Smooth muscle cell (in vitro differentiated cells): ENCODE measurements around the gene MAGIX. TPM values are rescaled to one million over a fixed set of nuclear protein-coding genes. Genes with fewer than 3 reads are reported as not detected.

ENCODE experiments used
- DNase-seq: peaks from one replicate; lab custom pipeline; 2025; ENCODE audit not compliant: unreplicated experiment; lab: John Stamatoyannopoulos, UW
- H2AFZ ChIP-seq: fragments of 200-600 bp; sonication (generic); 2 replicates; pipeline ENCODE4 v1.6.0; 2016; ENCODE audit warnings: antibody characterized with exemption, low read depth, mild to moderate bottlenecking
- H3F3A ChIP-seq: fragments of 200-600 bp; sonication (generic); 2 replicates; pipeline ENCODE4 v1.6.0; 2017; ENCODE audit warnings: antibody characterized with exemption, low read depth
- H3K27ac ChIP-seq: fragments of 200-600 bp; sonication (generic); 2 replicates; pipeline ENCODE4 v1.5.1; 2016; ENCODE audit warnings: low read depth, mild to moderate bottlenecking
- H3K27me3 ChIP-seq: fragments of 200-600 bp; sonication (generic); 2 replicates; pipeline ENCODE4 v1.6.1; 2016; ENCODE audit warnings: low read depth, mild to moderate bottlenecking
- H3K36me3 ChIP-seq: fragments of 200-600 bp; sonication (generic); 2 replicates; pipeline ENCODE4 v1.5.1; 2016; ENCODE audit warnings: low read depth
- H3K4me1 ChIP-seq: fragments of 200-600 bp; sonication (generic); 2 replicates; pipeline ENCODE4 v1.5.1; 2016; ENCODE audit warnings: low read depth
- H3K4me2 ChIP-seq: fragments of 200-600 bp; sonication (generic); 2 replicates; pipeline ENCODE4 v1.6.0; 2016; ENCODE audit warnings: mild to moderate bottlenecking
- H3K4me3 ChIP-seq: fragments of 200-600 bp; sonication (generic); 2 replicates; pipeline ENCODE4 v1.5.1; 2016; ENCODE audit warnings: mild to moderate bottlenecking
- H3K79me2 ChIP-seq: fragments of 200-600 bp; sonication (generic); 2 replicates; pipeline ENCODE4 v1.6.0; 2016; ENCODE audit warnings: low read depth, mild to moderate bottlenecking
- H3K9ac ChIP-seq: fragments of 200-600 bp; sonication (generic); 2 replicates; pipeline ENCODE4 v1.6.0; 2016; ENCODE audit warnings: low read depth
- H3K9me3 ChIP-seq: fragments of 200-600 bp; sonication (generic); replicated peaks from 2 replicates; pipeline ENCODE4 v1.5.1; 2016; ENCODE audit warnings: low read depth
- H4K20me1 ChIP-seq: fragments of 200-600 bp; sonication (generic); 2 replicates; pipeline ENCODE4 v1.6.0; 2016; ENCODE audit warnings: low read depth
- WGBS: methylation state at CpG from one replicate; pipeline ENCODE4 v1.1.7; 2016; ENCODE audit warnings: low lambda C conversion rate; 5-methylcytosine and 5-hydroxymethylcytosine counted together
- polyA plus RNA-seq: library from polyadenylated mRNA; unstranded; fragments of >200 nt; fragmentation: Nextera tagmentation; extraction: Ambion mirVana; gene quantifications from 2 replicates; pipeline ENCODE4 v1.2.1, GENCODE V29; 2016
- total RNA-seq: library from RNA; depleted of rRNA; stranded (reverse); fragments of >200 nt; gene quantifications from 2 replicates; pipeline ENCODE4 v1.2.3, GENCODE V29; 2014
- TF ChIP-seq, protein P1 (sequence below): fragments of 200-600 bp; sonication (generic); IDR thresholded peaks from 2 replicates; pipeline ENCODE4 v1.5.1; 2017; ENCODE audit warnings: borderline replicate concordance, mild to moderate bottlenecking, antibody characterized with exemption; ENCODE audit not compliant: insufficient read depth, poor library complexity, severe bottlenecking

Gene MAGIX
- total and polyA plus RNA-seq, 2 experiments from 2014 or later: 0.45 to 3.8 TPM

- Histone ChIP-seq H3K79me2 (no peaks in the 10 kb centered on the region), H3K4me3 (peak overlapping the region; percentile 50), H2AFZ (no peak overlapping the region), H3F3A (no peaks in the 10 kb centered on the region), H4K20me1 (peaks cover 7% of the 10 kb centered on the region), H3K9ac (peak overlapping the region; percentile 51), H3K36me3 (no peaks in the 10 kb centered on the region), H3K27ac (peak overlapping the region; percentile 57), H3K9me3 (no peaks in the 10 kb centered on the region), H3K4me1 (no peaks in the 10 kb centered on the region), H3K4me2 (peak overlapping the region; percentile 87), H3K27me3 (no peaks in the 10 kb centered on the region)
- TF ChIP-seq, protein P1, sequence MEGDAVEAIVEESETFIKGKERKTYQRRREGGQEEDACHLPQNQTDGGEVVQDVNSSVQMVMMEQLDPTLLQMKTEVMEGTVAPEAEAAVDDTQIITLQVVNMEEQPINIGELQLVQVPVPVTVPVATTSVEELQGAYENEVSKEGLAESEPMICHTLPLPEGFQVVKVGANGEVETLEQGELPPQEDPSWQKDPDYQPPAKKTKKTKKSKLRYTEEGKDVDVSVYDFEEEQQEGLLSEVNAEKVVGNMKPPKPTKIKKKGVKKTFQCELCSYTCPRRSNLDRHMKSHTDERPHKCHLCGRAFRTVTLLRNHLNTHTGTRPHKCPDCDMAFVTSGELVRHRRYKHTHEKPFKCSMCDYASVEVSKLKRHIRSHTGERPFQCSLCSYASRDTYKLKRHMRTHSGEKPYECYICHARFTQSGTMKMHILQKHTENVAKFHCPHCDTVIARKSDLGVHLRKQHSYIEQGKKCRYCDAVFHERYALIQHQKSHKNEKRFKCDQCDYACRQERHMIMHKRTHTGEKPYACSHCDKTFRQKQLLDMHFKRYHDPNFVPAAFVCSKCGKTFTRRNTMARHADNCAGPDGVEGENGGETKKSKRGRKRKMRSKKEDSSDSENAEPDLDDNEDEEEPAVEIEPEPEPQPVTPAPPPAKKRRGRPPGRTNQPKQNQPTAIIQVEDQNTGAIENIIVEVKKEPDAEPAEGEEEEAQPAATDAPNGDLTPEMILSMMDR: no peak
- peak; percentile 53 for DNase-seq
- 34% methylated on average over 26 of the region's 46 CpGs for WGBS
Observed at GRCh38 chrX:49184294-49185281, 22.0 kb downstream of the MAGIX start.

GRCh38 chrX:49186125-49187027 is 23.8 kb downstream of the MAGIX start, which contains the start of gene PRICKLE3:
Gene PRICKLE3, minus strand, starts transcription at chrX:49186373. Its CDS starts 76 bp downstream, at chrX:49186297.
- H3K9ac ChIP-seq: no peak within 1 kb of the TSS
- H2AFZ ChIP-seq: no peak within 1 kb of the TSS
- no peaks in the 10 kb centered on the region for H3K36me3 ChIP-seq
- no peaks in the 10 kb centered on the region for H3K27me3 ChIP-seq
- H3K9me3 ChIP-seq: no peaks in the 10 kb centered on the region
- H3K4me2 ChIP-seq: peak within 1 kb of the TSS; percentile 87
- no peaks in the 10 kb centered on the region for H3F3A ChIP-seq
- peak; percentile 32 for DNase-seq
- H3K4me3 ChIP-seq: peak within 1 kb of the TSS; percentile 50
- WGBS: 53% methylated on average over 58 of the region's 62 CpGs
- H3K79me2 ChIP-seq: no peaks in the 10 kb centered on the region
- H4K20me1 ChIP-seq: peaks cover 7% of the 10 kb centered on the region
- no peaks in the 10 kb centered on the region for H3K4me1 ChIP-seq
- TF ChIP-seq, protein P1: no peak
- H3K27ac ChIP-seq: peak within 1 kb of the TSS; percentile 57

- no peaks in the 10 kb centered on the region for H3F3A ChIP-seq
- no peak overlapping the region for H3K9ac ChIP-seq
- DNase-seq: no peak
- H3K4me3 ChIP-seq: no peak overlapping the region
- H2AFZ ChIP-seq: no peak overlapping the region
- WGBS: 59% methylated on average over 13 of the region's 15 CpGs
- no peaks in the 10 kb centered on the region for H3K36me3 ChIP-seq
- no peak overlapping the region for H3K27ac ChIP-seq
- no peaks in the 10 kb centered on the region for H3K79me2 ChIP-seq
- TF ChIP-seq, protein P1: no peak
- peaks cover 3% of the 10 kb centered on the region for H3K4me1 ChIP-seq
- H3K9me3 ChIP-seq: no peaks in the 10 kb centered on the region
- peak overlapping the region; percentile 87 for H3K4me2 ChIP-seq
- H3K27me3 ChIP-seq: no peaks in the 10 kb centered on the region
- peaks cover 7% of the 10 kb centered on the region for H4K20me1 ChIP-seq
Observed at GRCh38 chrX:49187028-49187394, 24.5 kb downstream of the MAGIX start.
